Measurements from ENCODE around the gene BCAS4.

BCAS4 gene

GRCh38 chr20:50852085-50852484 is 57.2 kb downstream of the BCAS4 start:
- DNase-seq (ENCODE audit: low spot score), result no peak
- no peak for FAIRE-seq

GRCh38 chr20:50854506-50855249 is 59.8 kb downstream of the BCAS4 start:
- DNase-seq (ENCODE audit: low spot score), result no peak
- FAIRE-seq, result no peak

DNA sequence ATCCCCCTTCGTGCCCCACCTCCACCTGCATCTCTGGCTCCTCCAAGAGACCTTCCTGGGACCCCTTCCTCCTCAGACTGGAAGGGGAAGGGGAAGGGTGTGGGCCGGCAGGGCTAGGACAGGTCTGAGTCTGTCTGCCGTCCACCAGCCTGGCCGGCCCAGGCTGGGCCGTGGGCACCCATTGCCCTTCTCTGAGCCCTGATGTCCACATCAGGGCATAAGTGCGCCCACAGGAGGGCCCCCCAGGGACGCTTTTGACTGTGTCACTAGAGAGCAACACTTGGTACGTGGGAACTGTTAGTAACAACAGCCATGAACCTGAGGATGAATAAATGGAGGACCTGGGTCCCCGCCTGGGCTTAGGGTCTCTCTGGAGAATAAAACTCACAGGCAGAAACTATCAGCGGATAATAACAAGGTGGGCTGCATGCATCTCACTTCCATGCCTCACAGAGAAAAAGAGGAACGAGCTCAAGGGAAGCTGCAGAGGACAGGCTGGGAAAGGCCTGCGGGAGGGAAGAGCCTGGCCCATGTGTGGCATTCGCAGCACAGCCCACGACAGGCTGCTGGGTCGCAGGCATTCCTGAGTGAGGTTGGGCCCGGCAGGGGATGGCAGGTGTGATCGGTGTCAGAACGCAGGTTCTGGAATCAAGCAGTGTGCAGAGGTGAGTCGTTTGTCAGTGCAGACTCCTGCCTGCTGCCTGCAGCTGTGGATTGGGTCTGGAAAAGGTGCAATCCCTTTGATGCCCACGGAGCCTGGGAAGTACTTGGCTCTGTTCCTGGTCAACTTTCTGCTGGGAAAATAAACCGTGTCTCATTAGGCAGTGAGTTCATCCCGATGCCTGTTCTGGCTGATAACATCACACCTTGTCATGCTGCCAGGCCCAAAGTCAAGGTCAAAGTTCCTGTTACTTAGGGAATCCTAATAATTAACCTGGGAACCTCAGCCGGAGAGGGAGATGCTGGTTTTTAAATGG is 60.9 kb downstream of the BCAS4 start:
- DNase-seq (ENCODE audit: low spot score), result peak; percentile 61
- FAIRE-seq, result peak; percentile 58

GRCh38 chr20:50856475-50857041 is 61.7 kb downstream of the BCAS4 start:
- FAIRE-seq (no peak), DNase-seq (ENCODE audit: low spot score) (no peak)

- FAIRE-seq (no peak), DNase-seq (ENCODE audit: low spot score) (no peak)
These were observed 62.5 kb downstream of the BCAS4 start for GRCh38 chr20:50857348-50857747.

DNA sequence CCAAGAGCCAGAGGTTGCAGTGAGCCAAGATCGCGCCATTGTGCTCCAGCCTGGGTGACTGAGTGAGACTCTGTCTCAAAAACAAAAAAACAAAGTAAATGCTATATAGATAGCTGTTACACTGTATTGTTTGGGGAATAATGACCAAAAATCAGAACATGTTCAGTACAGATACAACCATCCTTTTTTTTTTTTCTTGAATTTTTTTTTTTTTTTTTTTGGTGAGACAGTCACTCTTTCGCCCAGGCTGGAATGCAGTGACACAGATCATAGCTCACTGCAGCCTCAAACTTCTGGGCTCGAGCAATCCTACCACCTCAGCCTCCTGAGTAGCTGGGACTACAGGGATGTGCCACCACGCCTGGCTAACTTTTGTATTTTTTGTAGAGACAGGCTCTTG is 63.7 kb downstream of the BCAS4 start:
- FAIRE-seq, result no peak
- no peak for DNase-seq (ENCODE audit: low spot score)

DNA sequence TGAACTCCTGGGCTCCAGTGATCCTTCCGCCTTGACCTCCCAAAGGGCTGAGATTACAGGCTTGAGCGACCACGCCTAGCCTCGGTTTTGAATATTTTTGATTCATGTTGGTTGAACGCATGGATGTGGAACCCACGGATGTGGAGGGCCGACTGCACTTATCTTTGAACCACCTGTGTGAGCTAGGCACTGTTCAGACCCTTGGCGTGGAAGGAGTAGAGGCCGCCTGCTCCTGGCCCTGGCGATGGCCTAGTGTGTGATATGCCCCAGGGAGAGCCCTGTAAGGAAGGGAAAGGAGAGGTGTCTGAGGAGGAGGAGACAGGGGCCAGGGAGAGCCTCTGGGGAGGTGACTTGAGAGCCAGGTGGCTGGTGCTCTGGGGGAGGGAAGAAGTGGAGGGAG is 64.3 kb downstream of the BCAS4 start:
- DNase-seq (ENCODE audit: low spot score), result no peak
- no peak for FAIRE-seq

GRCh38 chr20:50861012-50861411 is 66.2 kb downstream of the BCAS4 start:
- FAIRE-seq, result no peak
- DNase-seq (ENCODE audit: low spot score), result no peak

DNA sequence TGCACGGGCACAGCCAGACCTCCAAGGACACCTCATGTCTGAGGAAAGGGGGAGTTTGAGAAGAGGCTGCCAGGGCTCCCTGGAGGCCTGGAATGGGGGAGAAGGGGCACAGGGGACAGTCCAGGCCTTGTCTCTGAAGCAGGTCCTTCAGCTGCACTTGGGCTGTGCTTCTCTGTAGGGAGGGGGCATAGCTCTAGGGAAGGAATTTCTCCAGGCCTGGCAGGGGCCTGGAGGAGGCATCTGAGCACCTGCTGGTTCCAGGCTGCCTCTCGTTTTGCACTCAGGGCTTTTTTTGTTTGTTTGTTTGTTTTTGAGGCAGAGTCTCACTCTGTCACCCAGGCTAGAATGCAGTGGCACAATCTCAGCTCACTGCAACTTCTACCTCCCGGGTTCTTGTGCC is 67.7 kb downstream of the BCAS4 start:
- FAIRE-seq, result no peak
- no peak for DNase-seq (ENCODE audit: low spot score)

DNA sequence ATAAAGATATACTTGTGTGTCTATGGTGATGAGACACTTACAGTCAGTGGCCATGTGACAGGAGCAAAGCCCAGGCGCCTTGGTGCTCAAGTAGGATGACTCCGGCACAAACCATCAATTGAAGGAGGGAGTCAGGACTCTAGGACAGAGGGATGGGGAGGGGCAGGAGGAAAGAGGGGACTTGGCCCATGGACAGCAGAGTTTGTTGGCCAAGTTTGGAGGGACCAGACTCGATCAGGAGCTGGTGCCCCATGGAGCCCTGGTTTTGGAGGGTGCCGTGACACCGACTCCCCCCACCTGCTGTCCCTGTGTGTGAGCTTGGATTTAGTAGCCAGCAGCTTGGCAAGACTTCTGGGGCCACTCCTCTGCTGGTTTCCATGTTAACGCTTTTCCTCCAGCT is 70.3 kb downstream of the BCAS4 start:
- FAIRE-seq (no peak), DNase-seq (ENCODE audit: low spot score) (no peak)

- FAIRE-seq (no peak), DNase-seq (ENCODE audit: low spot score) (no peak)
These were observed 70.7 kb downstream of the BCAS4 start for GRCh38 chr20:50865591-50865990.

DNA sequence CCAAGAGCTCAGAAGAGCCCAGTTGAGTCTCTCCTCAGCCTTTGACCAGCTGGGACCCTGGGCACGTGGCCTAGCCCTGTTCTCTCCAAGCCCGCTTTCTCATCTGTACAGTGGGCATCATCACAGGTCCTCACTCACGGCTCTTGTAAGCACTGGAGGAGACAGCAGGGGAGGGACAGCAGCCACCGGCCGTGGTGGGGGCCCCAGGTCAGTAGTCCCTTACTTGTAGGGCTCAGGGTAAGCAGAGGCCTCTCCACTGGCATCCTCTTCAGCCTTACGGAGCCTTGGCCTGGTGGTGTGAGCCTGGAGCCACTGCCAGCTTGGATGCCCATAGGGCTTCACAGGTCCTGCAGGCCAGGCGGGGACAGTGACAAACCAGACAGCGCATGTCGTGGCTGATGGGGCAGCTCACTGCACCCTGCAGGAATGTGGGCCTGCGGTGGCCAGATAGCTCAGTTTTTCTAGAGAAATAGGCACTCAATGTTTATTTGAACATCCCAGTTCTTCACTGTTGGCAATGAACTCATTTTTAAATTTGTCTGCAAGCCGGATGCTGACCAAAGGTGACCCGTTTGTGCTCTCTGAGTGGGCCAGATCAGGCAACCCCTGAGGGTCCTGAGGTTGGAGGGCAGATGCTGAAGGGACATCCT is 71.3 kb downstream of the BCAS4 start:
- DNase-seq (ENCODE audit: low spot score), result no peak
- no peak for FAIRE-seq

GRCh38 chr20:50866831-50867230 is 72.0 kb downstream of the BCAS4 start:
- no peak for FAIRE-seq

GRCh38 chr20:50867805-50868204 is 72.9 kb downstream of the BCAS4 start:
- FAIRE-seq (no peak), DNase-seq (ENCODE audit: low spot score) (no peak)

More at GRCh38 chr20:50866831-50867230, 72.0 kb downstream of the BCAS4 start:
- no peak for DNase-seq (ENCODE audit: low spot score)

GRCh38 chr20:50868509-50869495 is 73.9 kb downstream of the BCAS4 start:
- FAIRE-seq, result no peak
- no peak for DNase-seq (ENCODE audit: low spot score)

DNA sequence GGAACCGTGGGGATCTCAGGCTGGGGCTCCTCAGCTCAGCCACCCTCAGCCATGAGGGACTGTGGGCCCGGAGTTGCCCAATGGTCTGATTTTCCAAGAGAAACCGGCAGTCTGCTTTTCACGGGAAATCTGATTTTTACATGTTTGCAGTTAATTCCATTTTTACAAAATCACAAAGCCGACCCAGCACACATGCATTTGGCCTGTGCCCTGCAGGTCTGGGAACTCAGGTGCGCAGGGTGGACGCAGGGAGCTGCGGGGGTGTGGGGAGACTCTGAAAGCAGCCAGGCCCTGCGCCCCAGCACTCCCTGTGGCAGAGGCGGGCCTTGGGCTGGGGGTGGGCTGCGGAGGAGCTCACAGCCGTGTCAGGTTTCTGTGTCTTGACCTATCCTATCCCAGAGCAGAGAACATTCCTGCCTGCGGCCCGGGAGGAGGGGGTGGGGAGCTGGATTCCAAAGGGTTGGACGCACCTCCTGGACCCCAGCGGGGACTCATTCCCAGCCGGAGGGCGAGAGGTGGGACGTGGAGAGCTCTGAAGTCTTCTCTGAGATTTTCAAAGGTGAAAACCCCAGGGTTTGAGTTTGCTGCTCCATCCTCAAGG is 75.8 kb downstream of the BCAS4 start:
- no peak for FAIRE-seq

GRCh38 chr20:50872560-50873425 is 77.9 kb downstream of the BCAS4 start:
- FAIRE-seq (no peak), DNase-seq (ENCODE audit: low spot score) (no peak)

More for the DNA sequence above, 75.8 kb downstream of the BCAS4 start:
- DNase-seq (ENCODE audit: low spot score), result no peak

DNA sequence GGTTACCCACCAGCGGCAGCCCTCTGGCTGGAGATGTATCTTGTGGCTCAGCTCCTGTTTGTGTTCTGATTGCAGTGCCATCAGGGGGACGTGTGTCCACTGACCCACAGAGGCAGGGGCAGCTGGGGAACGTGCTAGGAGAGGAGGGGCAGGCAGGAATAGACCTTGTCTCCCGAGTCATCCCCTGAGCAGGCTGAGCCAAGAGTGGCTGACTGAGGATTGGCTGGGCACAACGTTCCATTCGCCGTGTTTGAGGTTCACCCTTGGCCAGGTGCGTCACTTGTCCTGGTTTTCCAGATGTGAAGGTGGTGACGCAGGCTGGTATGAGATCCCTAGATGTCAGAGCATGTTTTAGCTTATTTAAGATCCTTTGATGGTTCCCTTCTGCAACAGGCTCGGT is 78.7 kb downstream of the BCAS4 start:
- DNase-seq (ENCODE audit: low spot score), result no peak
- no peak for FAIRE-seq

Measured in RCC 7860 (cell line).